ENCODE measurements around the gene ARHGAP4.
A peak's percentile ranks its signal among the peaks of the same experiment; 100 is the strongest.

DNA sequence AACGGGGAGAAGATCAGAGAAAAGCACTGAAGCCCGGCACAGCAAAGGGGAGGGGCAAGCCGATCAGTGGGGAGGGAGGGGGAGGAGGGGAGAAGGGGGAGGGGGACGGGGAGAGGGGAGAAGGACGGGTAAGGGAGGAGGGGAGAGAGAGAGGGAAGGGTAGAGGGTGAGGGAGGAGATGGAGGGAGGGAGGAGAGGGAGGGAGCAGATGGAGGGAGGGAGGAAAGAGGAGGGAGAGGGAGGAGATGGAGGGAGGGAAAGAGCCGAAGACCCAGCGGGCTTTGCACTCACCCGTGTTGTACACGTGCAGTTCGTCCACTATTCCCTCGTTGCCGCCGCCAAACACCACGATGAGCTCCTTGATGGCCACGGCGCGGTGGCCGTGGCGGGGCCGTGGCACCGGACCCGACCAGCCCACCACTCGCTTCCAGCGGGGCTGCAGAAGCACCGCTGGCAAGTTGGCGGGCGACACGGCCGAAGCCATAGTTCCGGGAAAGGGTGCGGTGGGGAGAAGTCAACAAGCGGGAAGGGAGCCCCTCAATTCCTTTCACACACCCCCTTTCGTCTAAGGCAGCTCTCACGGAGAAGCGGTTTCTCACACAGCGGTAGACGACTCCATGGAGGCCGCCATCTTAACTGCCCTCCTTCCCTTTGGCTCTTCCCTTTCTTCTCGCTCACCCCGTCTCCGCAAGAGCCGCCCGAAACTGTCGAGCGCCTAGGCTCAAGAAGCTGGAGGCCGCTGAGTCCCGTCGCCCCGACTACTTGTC lies 44.5 kb upstream of the ARHGAP4 start:
- TF ChIP-seq YY1 (IDR thresholded peaks at IDR 0.05; ENCODE audit: insufficient read depth, insufficient read length) (peak; percentile 67), ZNF274 (IDR thresholded peaks at IDR 0.05; ENCODE audit: low read depth, low read length) (no peak)

All from NT2/D1 (cell line).